GM19099 (cell line): ENCODE measurements around the gene SLC2A13.

Experiments
- POLR2A ChIP-seq: IDR thresholded peaks from 3 replicates; pipeline ENCODE4 v1.6.1; 2011; ENCODE audit warnings: low read depth; ENCODE audit not compliant: insufficient read length; ENCODE audit errors: extremely low read depth

The SLC2A13 gene

DNA sequence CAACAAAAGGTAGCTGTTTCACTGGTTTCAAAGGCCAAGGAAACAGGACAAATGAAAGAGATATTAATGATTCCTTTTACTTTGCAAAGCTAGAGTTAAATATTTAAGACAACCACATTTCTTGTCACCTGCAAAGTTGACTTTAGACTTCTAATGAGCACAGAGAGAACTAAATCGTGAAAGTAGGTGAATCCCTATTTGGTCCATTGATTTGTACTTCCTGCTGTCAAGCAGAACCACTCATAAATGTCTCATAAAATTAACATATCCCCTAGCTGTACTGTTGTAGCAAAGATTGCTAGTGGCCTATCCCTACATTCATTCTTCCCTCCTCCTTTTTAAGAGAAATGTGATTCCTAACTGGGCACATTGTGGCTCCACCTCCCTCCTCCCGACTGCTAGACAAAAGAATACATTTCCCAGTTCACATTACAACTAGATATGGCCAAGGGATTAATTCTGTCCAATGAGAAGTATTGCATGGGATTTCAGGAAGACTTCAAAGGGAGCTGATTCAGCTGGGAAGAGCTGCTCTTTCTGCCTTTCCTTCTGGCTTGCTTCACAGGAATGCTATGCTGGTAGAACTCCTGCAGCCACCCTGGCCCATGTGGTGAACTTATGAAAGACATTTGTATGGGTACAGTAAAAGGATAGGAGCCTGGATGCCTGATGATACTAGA, 258.8 kb downstream of the SLC2A13 start:
- TF ChIP-seq POLR2A: no peak

GRCh38 chr12:39846304-39846703, 259.6 kb downstream of the SLC2A13 start:
- no peak for TF ChIP-seq POLR2A

GRCh38 chr12:39840422-39840821, 265.5 kb downstream of the SLC2A13 start:
- TF ChIP-seq POLR2A: no peak

GRCh38 chr12:39839072-39839471, 266.8 kb downstream of the SLC2A13 start:
- no peak for TF ChIP-seq POLR2A

DNA sequence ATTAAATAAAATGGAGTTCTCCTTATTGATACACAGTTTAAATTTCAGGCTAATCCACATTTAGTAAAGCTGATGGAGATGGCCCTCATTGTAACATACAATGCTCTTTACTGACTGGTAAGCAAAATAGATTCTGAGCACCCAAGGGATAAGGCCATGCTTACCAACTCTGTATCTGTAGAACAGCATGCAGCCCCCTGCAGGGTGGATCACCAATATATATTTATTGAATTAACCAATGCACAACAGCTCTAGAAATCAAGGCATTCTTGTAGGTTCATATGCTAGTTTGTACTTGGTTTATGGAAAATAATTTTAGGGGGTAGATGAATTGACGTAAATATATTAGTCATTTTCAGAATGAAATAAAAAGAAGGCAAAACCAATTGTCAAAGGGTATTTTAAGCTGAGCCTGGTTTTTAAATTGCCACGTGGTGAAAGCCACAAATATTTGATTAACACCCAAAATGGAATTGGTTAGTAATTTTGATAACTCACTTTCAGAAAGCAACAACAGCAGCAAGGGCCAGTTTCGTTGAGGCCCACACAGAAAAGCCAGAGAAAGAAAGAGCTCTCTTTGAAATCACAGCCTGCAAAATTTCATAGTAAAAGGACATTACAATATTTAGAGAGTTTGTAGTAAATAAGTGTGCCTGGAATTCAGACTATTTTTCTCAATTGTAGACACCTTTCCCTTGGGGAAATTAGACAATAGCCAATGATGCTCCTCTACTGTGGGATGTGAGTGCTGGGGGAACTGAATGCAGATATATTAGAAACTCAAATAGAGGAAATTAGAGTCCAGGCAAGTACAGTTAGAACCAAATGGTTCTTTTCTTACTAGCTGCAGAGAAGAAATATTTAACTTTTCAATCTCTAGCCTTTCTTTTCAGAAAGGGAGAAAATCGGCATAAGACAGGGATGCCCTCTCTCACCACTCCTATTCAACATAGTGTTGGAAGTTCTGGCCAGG, 270.1 kb downstream of the SLC2A13 start:
- no peak for TF ChIP-seq POLR2A

- TF ChIP-seq POLR2A: no peak
These were observed 274.1 kb downstream of the SLC2A13 start for GRCh38 chr12:39831587-39832315.

GRCh38 chr12:39830852-39831520, 274.9 kb downstream of the SLC2A13 start:
- TF ChIP-seq POLR2A: no peak

GRCh38 chr12:39830171-39830570, 275.7 kb downstream of the SLC2A13 start:
- no peak for TF ChIP-seq POLR2A

DNA sequence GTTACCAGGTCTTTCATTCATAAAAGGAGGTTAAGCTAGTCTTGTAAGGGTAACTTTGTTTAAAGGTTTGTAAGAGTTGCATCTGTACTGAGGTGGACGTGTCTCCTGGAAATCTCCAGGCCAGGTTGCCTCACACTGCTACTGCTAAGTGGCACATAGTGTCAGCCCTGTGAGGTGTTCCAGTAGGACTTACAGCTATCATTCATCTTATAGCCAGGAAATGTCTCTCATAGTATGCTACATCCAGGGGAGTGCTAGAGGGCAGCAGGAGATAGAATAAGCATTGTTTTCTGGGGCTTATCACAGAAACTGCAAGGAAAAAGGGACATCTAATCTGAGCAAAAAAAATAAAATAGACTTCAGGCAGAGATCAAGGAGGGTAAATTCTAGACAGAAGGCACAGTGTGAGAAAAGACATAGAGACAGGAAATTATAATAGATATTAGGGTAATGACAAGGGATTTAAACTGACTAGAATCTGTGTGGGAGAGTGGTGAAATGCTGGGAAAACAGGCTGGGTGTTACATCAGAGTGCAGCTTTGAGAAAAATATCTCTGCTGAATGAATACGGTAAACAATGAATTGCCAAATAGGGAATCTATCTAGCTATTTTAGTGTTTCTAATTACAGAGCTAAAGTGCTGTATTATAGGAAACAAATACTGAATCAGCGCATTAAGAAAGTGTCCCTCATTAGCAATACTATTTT, 281.2 kb downstream of the SLC2A13 start:
- no peak for TF ChIP-seq POLR2A

- TF ChIP-seq POLR2A: no peak
These were observed 289.2 kb downstream of the SLC2A13 start for GRCh38 chr12:39816671-39817185.

- no peak for TF ChIP-seq POLR2A
These were observed 290.1 kb downstream of the SLC2A13 start for GRCh38 chr12:39815746-39816145.

- TF ChIP-seq POLR2A: no peak
These were observed 291.3 kb downstream of the SLC2A13 start for GRCh38 chr12:39814626-39815025.

DNA sequence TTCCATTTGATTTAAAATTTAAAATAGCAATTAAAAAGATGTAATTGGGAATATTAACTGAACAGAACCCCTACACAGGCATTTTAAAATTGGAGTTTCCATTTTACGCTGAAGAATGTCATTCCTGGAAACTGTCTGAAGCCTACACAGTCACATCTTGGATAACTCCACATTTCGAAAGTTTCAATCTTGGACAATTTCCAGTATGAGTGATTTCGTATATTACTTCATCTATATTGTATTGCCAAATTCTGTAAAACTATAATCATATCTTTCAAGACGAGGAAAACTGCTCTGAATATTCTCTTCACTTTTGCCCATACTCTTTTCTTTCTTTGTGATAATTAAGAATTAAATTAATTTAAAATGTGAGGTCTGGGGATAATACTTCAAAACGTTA, 292.1 kb downstream of the SLC2A13 start:
- TF ChIP-seq POLR2A: no peak

DNA sequence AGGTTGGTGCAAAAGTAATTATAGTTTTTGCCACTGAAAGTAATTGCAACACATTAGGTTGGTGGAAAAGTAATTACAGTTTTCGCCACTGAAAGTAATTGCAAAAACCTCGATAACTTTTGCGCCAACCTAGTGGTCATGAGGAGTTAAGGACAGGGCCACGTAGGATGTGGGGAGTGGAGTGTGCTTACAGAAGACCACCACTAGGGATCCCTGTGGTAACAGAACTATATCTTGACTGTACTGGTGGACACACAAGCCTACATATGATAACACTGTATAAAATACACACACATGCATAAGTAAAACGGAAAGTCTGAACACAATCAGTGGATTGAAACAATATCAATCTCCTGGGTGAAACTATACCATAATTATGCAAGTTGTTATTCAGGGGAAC, 298.8 kb downstream of the SLC2A13 start:
- no peak for TF ChIP-seq POLR2A
